ENCODE data around the gene PCDHGB2.
A peak's percentile ranks its signal among the peaks of the same experiment; 100 is the strongest.
"Not testable (repeated sequence)": the region's sequence is repeated elsewhere in the genome, so short reads cannot be mapped to it uniquely, and the experiment has no call there.

Gene PCDHGB2

DNA sequence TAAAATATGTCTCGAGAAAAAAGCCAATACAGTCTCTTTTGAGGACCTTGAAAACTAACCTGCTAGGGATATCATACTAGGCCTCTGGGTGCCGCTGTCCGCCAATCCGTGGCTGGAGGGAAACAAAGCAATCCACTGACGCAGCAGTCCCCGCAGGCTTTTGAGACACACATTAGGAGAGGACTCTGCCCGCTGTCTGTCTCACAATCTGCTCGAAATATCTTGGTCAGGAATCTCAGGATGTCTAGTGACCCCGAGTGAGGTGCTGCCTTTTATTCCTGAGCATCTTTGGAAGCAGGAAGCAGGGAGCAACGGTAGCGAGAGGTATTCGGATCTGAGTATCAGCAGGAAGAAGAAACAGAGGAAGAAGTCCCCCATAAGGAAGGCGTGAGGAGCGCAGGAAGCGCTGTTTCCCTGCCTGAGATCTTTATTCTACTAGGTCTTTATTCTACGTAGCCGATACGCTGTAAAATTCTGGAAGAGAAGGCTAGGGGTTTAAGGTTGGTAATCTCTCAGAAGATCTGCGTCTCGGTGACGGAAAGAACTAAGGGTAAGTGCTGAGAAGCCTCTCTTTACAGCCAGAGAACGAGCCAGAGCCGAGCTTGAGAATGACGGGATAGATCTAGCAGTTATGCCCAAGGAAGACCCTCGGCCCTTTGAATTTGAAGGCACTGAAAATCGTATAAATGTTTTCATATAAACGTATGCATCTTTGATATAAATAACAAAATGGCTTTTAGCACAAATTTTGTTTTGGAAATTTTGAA lies 33.5 kb upstream of the PCDHGB2 start:
- TF ChIP-seq CTCF (IDR thresholded peaks at IDR 0.05; ENCODE audit: low read depth, low read length), result peak; percentile 76
- peak; percentile 37 for DNase-seq (ENCODE audit: extremely low read depth, low read depth)

GRCh38 chr5:141328231-141328630 lies 31.6 kb upstream of the PCDHGB2 start:
- TF ChIP-seq CTCF (IDR thresholded peaks at IDR 0.05; ENCODE audit: low read depth, low read length), result no peak
- DNase-seq (ENCODE audit: extremely low read depth, low read depth), result no peak

- peak; percentile 34 for DNase-seq (ENCODE audit: extremely low read depth, low read depth)
- peak; percentile 49 for TF ChIP-seq CTCF (IDR thresholded peaks at IDR 0.05; ENCODE audit: low read depth, low read length)
Observed at GRCh38 chr5:141330299-141331080, 29.3 kb upstream of the PCDHGB2 start, which contains the start of gene PCDHGA1. Gene PCDHGA1, plus strand, starts transcription at chr5:141330514.

GRCh38 chr5:141332571-141332970 lies 27.2 kb upstream of the PCDHGB2 start:
- not testable (repeated sequence) for DNase-seq (ENCODE audit: extremely low read depth, low read depth)

- peak; percentile 34 for TF ChIP-seq CTCF (IDR thresholded peaks at IDR 0.05; ENCODE audit: low read depth, low read length)
- no peak for DNase-seq (ENCODE audit: extremely low read depth, low read depth)
Observed at GRCh38 chr5:141338538-141339306, 21.1 kb upstream of the PCDHGB2 start, which contains the start of gene PCDHGA2. Gene PCDHGA2, plus strand, starts transcription at chr5:141338760.

DNA sequence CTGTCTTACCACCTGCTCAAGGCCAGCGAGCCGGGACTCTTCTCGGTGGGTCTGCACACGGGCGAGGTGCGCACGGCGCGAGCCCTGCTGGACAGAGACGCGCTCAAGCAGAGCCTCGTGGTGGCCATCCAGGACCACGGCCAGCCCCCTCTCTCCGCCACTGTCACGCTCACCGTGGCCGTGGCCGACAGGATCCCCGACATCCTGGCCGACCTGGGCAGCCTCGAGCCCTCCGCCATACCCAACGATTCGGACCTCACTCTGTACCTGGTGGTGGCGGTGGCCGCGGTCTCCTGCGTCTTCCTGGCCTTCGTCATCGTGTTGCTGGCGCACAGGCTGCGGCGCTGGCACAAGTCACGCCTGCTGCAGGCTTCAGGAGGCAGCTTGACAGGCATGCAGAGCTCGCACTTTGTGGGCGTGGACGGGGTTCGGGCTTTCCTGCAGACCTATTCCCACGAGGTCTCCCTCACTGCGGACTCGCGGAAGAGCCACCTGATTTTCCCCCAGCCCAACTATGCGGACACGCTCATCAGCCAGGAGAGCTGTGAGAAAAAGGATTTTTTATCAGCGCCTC lies 18.9 kb upstream of the PCDHGB2 start:
- DNase-seq (ENCODE audit: extremely low read depth, low read depth), result not testable (repeated sequence)

- DNase-seq (ENCODE audit: extremely low read depth, low read depth), result no peak
- TF ChIP-seq CTCF (IDR thresholded peaks at IDR 0.05; ENCODE audit: low read depth, low read length), result no peak
Observed at GRCh38 chr5:141342773-141343172, 17.0 kb upstream of the PCDHGB2 start.
